Uterus (tissue), 2 donors: ENCODE data around the gene KLK13.

Experiments used
- POLR2A ChIP-seq, 2 donors: fragments of 450-650 bp; IDR thresholded peaks; one replicate each; pipeline ENCODE4 v1.6.1; 2016; ENCODE audit warnings: antibody characterized with exemption in 2 of 2, mild to moderate bottlenecking in 1 of 2, moderate library complexity in 1 of 2
- TF ChIP-seq, protein P1 (sequence below), 4 experiments: fragments of 200-600 bp in 2 of 4; fragments of 450-650 bp in 2 of 4; sonication (generic) in 2 of 4; IDR thresholded peaks; one replicate each; pipeline ENCODE4 v1.5.1; 2016 to 2019; ENCODE audit warnings: antibody characterized with exemption in 4 of 4, mild to moderate bottlenecking in 2 of 4, moderate library complexity in 1 of 4

DNA sequence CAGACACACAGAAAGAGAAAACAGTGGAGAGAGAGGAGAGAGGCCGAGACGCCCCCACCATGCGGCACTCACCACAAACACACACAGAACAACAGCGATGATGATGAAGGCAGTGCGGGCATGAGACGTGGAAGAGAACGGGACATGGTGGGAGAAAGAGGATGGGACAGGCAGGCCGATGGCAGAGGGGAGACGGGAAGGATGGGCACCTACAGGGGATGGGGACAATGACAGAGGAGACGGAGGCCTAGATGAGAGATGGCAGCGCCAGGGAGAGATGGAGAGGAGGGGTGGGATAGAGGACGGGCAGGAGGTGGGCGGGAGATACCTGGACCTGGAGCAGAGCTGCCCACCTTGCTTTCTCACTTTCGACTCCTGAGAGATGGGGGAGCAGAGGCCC is 18.9 kb upstream of the KLK13 start:
- TF ChIP-seq, protein P1, sequence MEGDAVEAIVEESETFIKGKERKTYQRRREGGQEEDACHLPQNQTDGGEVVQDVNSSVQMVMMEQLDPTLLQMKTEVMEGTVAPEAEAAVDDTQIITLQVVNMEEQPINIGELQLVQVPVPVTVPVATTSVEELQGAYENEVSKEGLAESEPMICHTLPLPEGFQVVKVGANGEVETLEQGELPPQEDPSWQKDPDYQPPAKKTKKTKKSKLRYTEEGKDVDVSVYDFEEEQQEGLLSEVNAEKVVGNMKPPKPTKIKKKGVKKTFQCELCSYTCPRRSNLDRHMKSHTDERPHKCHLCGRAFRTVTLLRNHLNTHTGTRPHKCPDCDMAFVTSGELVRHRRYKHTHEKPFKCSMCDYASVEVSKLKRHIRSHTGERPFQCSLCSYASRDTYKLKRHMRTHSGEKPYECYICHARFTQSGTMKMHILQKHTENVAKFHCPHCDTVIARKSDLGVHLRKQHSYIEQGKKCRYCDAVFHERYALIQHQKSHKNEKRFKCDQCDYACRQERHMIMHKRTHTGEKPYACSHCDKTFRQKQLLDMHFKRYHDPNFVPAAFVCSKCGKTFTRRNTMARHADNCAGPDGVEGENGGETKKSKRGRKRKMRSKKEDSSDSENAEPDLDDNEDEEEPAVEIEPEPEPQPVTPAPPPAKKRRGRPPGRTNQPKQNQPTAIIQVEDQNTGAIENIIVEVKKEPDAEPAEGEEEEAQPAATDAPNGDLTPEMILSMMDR (IDR thresholded peaks at IDR 0.05): no peak
- no peak for TF ChIP-seq POLR2A (IDR thresholded peaks at IDR 0.05)
